GM18519 (cell line): ENCODE measurements around the gene NEUROD4.
"Not testable (repeated sequence)": the region's sequence is repeated elsewhere in the genome, so short reads cannot be mapped to it uniquely, and the experiment has no call there.

Experiments
- ATAC-seq: cut with Tn5 transposase; IDR thresholded peaks from one replicate; pipeline ENCODE4 v1.9.1; 2021; ENCODE audit warnings: mild to moderate bottlenecking, moderate library complexity; ENCODE audit not compliant: unreplicated experiment, low FRiP score

Gene NEUROD4, protein sequence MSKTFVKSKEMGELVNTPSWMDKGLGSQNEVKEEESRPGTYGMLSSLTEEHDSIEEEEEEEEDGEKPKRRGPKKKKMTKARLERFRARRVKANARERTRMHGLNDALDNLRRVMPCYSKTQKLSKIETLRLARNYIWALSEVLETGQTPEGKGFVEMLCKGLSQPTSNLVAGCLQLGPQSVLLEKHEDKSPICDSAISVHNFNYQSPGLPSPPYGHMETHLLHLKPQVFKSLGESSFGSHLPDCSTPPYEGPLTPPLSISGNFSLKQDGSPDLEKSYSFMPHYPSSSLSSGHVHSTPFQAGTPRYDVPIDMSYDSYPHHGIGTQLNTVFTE

GRCh38 chr12:55019784-55020183 is at the start of gene NEUROD4:
TSS of gene NEUROD4 (plus strand) at chr12:55019974. CDS start at chr12:55026440, 6,466 bp downstream.
- ATAC-seq, result no peak

GRCh38 chr12:54970741-54971140 is 49.0 kb upstream of the NEUROD4 start:
- no peak for ATAC-seq

- ATAC-seq, result no peak
Measured at GRCh38 chr12:54973556-54973955, 46.2 kb upstream of the NEUROD4 start.

- ATAC-seq, result no peak
Measured at GRCh38 chr12:54974279-54974678, 45.5 kb upstream of the NEUROD4 start.

- no peak for ATAC-seq
Measured at GRCh38 chr12:54975272-54975671, 44.5 kb upstream of the NEUROD4 start.

GRCh38 chr12:54975875-54976274 is 43.9 kb upstream of the NEUROD4 start:
- no peak for ATAC-seq

DNA sequence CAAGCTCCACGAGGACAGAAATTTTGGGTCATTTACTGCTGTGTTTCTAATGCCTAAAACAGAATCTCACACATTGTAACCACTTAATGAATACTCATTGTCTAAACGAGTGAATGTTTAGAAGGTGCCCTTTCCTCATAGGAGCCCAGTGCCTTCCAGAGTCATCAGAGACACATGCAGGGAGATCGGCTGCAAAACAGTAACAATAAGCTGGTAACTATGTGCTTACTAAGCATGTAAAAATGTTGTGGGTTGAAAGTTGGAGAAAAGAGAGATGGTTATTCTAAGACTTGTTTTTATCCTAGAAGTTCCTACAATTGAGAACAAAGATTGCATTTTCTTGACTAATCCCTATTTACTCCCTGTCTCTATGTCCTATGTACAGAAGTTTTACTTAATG is 42.6 kb upstream of the NEUROD4 start:
- ATAC-seq, result no peak

DNA sequence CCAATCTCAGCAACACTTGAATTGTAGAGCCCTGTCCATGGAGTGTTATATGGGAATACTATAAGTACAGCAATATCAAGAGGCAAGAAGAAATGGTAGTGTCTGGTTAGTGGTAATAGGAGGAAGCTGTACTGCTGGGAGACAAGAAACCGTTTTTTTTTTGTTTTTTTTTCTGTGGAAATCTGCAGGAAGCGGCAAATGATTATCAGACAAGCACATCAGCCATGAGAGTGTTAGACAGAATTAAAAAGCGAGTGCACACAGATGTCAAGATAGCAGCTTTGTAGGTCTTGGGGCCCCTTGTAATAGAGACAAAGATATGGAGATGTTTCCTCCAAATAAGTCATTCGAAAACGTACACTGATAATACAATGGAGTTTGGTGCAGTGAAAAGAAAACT is 41.9 kb upstream of the NEUROD4 start:
- ATAC-seq, result no peak

- no peak for ATAC-seq
Measured at GRCh38 chr12:54980341-54980740, 39.4 kb upstream of the NEUROD4 start.

DNA sequence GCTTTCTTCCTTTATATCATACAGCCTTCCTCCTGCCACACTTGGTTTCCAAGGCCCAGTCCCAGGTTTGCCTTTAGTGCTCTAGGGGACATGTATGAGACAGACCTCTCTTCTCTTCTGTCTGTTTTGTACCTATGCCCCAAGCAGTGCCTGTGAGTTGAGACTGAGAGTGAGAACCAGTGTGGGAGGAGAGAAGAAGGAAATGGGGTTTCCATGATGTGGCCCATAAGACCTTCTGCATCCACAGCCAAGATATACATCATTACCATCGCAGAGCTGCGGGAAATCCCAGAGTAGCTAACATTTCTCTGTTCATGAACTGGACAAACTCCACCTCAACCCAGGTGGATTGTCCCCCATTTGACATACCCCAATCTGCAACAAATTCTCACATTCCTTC is 38.0 kb upstream of the NEUROD4 start:
- peak; percentile 26 for ATAC-seq

DNA sequence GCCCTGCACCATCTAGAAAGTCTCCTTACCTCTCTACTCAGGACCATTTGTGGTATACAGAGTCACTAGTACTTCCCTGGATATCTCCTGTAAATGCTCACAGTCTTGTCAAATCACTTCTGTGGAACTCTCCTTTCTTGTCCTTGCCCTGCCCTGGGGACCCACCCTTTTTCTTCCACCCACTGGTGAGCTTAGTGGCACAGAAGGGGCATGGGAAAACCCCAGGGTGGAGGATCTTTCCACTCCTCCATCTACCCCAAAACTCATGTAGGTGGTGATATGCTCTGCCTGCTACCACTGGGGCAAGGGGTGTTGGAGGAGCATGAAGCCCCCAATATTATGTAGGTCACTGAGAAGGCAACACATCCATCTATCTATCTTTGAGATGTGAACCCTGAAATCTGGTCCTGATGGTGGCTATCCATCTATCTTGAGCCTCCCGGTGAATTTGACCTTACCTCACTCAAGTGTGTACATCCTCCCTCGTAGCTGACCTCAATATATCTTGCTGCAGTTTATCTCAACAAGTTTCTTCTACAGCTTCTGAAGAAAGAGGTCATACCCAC is 36.2 kb upstream of the NEUROD4 start:
- ATAC-seq, result no peak

- ATAC-seq, result peak; percentile 87
Measured at GRCh38 chr12:54984658-54985376, 35.0 kb upstream of the NEUROD4 start, which contains the start of gene TESPA1. TSS of gene TESPA1 (minus strand) at chr12:54984762. CDS start at chr12:54974562, 10,200 bp downstream.

- ATAC-seq, result not testable (repeated sequence)
Measured at GRCh38 chr12:54986773-54987172, 33.0 kb upstream of the NEUROD4 start.

GRCh38 chr12:54987611-54988231 is 32.1 kb upstream of the NEUROD4 start:
- ATAC-seq, result no peak

- ATAC-seq, result no peak
Measured at GRCh38 chr12:54988402-54989054, 31.2 kb upstream of the NEUROD4 start.

GRCh38 chr12:54989829-54990228 is 29.9 kb upstream of the NEUROD4 start:
- no peak for ATAC-seq

DNA sequence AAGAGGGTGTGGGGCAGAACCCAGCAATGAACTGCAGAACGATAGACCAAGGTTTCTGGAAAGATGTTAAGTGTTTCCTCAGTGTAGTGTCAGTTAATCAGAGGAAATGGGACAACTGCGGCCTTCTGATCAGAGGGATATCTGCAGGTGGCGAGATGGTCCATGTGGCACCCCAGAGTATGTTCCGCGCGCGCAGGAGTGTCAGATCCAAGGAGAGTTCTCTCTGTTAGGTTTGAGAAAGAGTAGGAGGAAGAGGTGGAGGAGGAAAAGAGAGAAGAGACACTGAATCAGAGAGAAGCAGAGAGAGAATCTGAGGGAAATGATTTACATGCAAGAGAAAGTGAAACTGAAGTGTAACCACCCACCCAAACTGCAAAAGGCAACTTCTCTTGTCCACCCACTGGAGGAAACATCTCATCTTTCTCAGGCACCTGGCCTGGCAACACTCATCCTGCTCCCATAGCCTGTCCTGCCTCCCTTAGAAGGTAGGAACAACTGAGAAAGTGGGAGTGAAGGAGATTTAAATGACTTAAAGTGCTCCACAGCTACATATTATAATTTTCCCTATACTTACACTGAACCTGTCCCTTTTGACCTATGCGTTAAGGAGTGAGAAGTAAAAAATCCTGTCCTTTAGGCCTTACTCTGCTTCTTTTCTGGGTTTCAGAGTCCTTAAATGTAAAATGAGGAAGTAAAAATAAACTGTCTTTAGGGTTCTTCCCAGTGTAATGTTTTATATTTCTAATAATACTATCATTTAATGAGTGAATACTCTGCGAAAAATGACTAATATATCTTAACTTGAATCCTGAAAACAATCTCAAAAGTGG is 28.4 kb upstream of the NEUROD4 start:
- peak; percentile 55 for ATAC-seq

DNA sequence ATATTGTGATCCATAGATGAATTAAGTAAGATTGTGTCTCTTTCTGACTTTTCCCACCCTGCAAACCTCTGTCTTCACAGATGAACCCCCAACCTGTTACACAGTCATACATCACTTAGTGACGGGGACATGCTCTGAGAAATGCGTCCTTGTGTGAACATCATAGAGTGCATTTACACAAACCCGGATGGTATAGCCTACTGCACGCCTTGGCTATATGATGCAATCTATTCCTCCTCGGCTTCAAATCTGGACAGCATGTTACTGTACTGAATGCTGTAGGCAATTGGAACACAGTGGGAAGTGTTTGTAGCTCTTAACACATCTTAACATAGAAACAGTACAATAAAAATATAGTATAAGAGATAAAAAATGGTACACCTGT is 27.8 kb upstream of the NEUROD4 start:
- ATAC-seq, result peak; percentile 52

- ATAC-seq, result peak; percentile 37
Measured at GRCh38 chr12:54993181-54993835, 26.5 kb upstream of the NEUROD4 start.
